HepG2 (cell line): ENCODE data around the gene BEAN1. TPM values are rescaled to one million over a fixed set of nuclear protein-coding genes. Genes with fewer than 3 reads are reported as not detected.
A peak's percentile ranks its signal among the peaks of the same experiment; 100 is the strongest.

Experiments
- DPF2 ChIP-seq: sonication (generic); formaldehyde crosslinking; IDR thresholded peaks from 2 replicates; pipeline ENCODE4 v1.4.0; 2020; ENCODE audit warnings: mild to moderate bottlenecking, low read depth, missing genetic modification reagents, borderline replicate concordance
- GATA4 ChIP-seq: sonication (generic); IDR thresholded peaks from 2 replicates; pipeline ENCODE4 v1.6.1; 2016; ENCODE audit warnings: antibody characterized with exemption, low read depth, borderline replicate concordance
- HCFC1 ChIP-seq: fragments of 150-350 bp; IDR thresholded peaks from 2 replicates; pipeline ENCODE4 v1.6.1; 2014; ENCODE audit warnings: low read depth, low read length
- HNRNPL ChIP-seq: fragments of 200-400 bp; formaldehyde crosslinking; IDR thresholded peaks from 2 replicates; pipeline ENCODE4 v1.6.1; 2017; ENCODE audit warnings: mild to moderate bottlenecking, low read depth, low read length
- PTBP1 ChIP-seq: fragments of 200-400 bp; formaldehyde crosslinking; IDR thresholded peaks from 2 replicates; pipeline ENCODE4 v1.6.1; 2018; ENCODE audit warnings: low read length, low read depth; ENCODE audit not compliant: poor library complexity, severe bottlenecking
- SALL2 ChIP-seq: sonication (generic); formaldehyde crosslinking; IDR thresholded peaks from 2 replicates; pipeline ENCODE4 v1.8.1; 2023; ENCODE audit warnings: mild to moderate bottlenecking, missing genetic modification reagents, inconsistent platforms
- SMAD1 ChIP-seq: sonication (generic); formaldehyde crosslinking; IDR thresholded peaks from 2 replicates; pipeline ENCODE4 v1.4.0; 2020; ENCODE audit warnings: missing genetic modification reagents, low read depth, mild to moderate bottlenecking, borderline replicate concordance
- SNAPC4 ChIP-seq: sonication (generic); formaldehyde crosslinking; IDR thresholded peaks from 2 replicates; pipeline ENCODE4 v1.4.0; 2020; ENCODE audit warnings: mild to moderate bottlenecking, missing genetic modification reagents
- WIZ ChIP-seq: sonication (generic); formaldehyde crosslinking; IDR thresholded peaks from 2 replicates; pipeline ENCODE4 v1.5.1; 2020; ENCODE audit warnings: mild to moderate bottlenecking, missing genetic modification reagents
- XRCC5 ChIP-seq: fragments of 200-400 bp; formaldehyde crosslinking; optimal IDR thresholded peaks from 2 replicates; pipeline ENCODE3; 2017; ENCODE audit warnings: mild to moderate bottlenecking, low read length
- ZBTB20 ChIP-seq: sonication (generic); formaldehyde crosslinking; IDR thresholded peaks from 2 replicates; pipeline ENCODE4 v1.8.1; 2023; ENCODE audit warnings: missing genetic modification reagents, low read depth, mild to moderate bottlenecking, borderline replicate concordance
- ZBTB38 ChIP-seq: sonication (generic); formaldehyde crosslinking; IDR thresholded peaks from 2 replicates; pipeline ENCODE4 v1.5.1; 2020; ENCODE audit warnings: mild to moderate bottlenecking, missing genetic modification reagents
- ZNF180 ChIP-seq: sonication (generic); formaldehyde crosslinking; IDR thresholded peaks from 2 replicates; pipeline ENCODE4 v1.4.0; 2020; ENCODE audit warnings: low read depth, missing genetic modification reagents, borderline replicate concordance
- ZNF253 ChIP-seq: sonication (generic); formaldehyde crosslinking; IDR thresholded peaks from 2 replicates; pipeline ENCODE4 v1.8.0; 2022; ENCODE audit warnings: mild to moderate bottlenecking, missing genetic modification reagents, borderline replicate concordance
- ZNF350 ChIP-seq: sonication (generic); formaldehyde crosslinking; IDR thresholded peaks from 2 replicates; pipeline ENCODE4 v1.4.0; 2020; ENCODE audit warnings: mild to moderate bottlenecking, low read depth, missing genetic modification reagents, borderline replicate concordance
- ZNF546 ChIP-seq: sonication (generic); formaldehyde crosslinking; conservative IDR thresholded peaks from 2 replicates; pipeline ENCODE4 v1.8.1; 2023; ENCODE audit warnings: mild to moderate bottlenecking, missing genetic modification reagents
- ZNF790 ChIP-seq: sonication (generic); formaldehyde crosslinking; IDR thresholded peaks from 2 replicates; pipeline ENCODE4 v1.8.0; 2022; ENCODE audit warnings: missing genetic modification reagents, mild to moderate bottlenecking, borderline replicate concordance
- polyA plus RNA-seq, 8 experiments: library from polyadenylated mRNA; depleted of rRNA in 3 of 8; stranded (reverse) in 7 of 8; unstranded in 1 of 8; fragments of >200 nt; fragmentation: Illumina TruSeq in 4 of 8; extraction: Trizol in 4 of 8; gene quantifications; 2 replicates each; pipeline versions ENCODE4 v1.2.1 to v1.2.3, GENCODE V29; 2011 to 2016; ENCODE audit warnings: low read depth in 4 of 8, missing spikeins in 1 of 8, mixed read lengths in 1 of 8; ENCODE audit not compliant: insufficient read depth in 1 of 8
- total RNA-seq, 5 experiments: library from RNA; depleted of rRNA; stranded (reverse); fragments of >200 nt; fragmentation: Illumina TruSeq; extraction: Trizol; gene quantifications; 2 replicates each; pipeline ENCODE4 v1.2.3, GENCODE V29; 2016; ENCODE audit warnings: low read depth in 1 of 5
- TF ChIP-seq, protein P1 (sequence below): sonication (generic); formaldehyde crosslinking; IDR thresholded peaks from 2 replicates; pipeline ENCODE4 v1.9.0; 2021; ENCODE audit warnings: mild to moderate bottlenecking, missing genetic modification reagents

The BEAN1 gene
- total and polyA plus RNA-seq, 2 of the 13 experiments (the other 11 are each of a cell fraction or from before 2014, with no cell fraction given) = 0.53 to 1.4 TPM

DNA sequence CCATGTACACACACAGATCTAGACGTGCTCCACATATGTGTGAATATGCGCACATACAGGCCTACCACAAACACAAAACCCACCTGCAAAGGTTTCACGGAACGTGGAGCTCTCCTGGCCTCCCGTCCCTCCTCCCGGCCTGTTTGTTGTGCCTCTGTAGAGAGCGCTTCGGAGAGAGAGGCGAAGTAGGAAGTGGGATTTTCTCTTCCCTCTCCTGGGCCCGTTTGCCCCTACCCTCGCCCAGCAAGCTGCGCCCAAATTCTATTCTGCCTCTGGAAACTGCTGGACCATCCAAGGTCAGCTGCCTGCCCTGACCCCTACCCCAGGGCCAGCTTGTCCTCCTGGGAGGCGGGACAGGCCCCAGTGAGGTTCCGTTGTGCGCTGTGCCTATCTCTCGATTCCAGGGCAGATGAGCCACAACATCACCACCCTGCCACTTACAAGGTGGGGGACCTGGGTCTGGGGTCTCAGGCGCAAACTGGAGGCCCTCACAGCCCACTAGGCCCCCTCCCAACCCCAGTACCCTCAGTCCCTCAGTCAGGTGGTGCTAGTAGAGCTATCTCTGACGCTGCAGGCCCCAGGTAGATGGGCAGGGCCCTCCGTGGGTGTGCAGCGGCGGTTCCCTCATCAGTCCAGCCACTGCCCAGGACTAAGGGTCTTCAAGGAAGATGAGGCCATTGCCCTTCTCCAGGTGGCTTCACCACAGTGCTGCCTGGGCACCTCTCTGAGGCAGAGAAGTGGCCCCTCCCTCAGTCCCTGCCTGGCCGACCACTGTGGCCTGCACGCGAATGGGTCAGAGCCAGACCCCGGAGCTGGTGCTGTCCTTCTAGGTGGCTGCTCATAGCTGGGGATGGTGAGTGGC lies 54.2 kb downstream of the BEAN1 start (continued):
- TF ChIP-seq, protein P1, sequence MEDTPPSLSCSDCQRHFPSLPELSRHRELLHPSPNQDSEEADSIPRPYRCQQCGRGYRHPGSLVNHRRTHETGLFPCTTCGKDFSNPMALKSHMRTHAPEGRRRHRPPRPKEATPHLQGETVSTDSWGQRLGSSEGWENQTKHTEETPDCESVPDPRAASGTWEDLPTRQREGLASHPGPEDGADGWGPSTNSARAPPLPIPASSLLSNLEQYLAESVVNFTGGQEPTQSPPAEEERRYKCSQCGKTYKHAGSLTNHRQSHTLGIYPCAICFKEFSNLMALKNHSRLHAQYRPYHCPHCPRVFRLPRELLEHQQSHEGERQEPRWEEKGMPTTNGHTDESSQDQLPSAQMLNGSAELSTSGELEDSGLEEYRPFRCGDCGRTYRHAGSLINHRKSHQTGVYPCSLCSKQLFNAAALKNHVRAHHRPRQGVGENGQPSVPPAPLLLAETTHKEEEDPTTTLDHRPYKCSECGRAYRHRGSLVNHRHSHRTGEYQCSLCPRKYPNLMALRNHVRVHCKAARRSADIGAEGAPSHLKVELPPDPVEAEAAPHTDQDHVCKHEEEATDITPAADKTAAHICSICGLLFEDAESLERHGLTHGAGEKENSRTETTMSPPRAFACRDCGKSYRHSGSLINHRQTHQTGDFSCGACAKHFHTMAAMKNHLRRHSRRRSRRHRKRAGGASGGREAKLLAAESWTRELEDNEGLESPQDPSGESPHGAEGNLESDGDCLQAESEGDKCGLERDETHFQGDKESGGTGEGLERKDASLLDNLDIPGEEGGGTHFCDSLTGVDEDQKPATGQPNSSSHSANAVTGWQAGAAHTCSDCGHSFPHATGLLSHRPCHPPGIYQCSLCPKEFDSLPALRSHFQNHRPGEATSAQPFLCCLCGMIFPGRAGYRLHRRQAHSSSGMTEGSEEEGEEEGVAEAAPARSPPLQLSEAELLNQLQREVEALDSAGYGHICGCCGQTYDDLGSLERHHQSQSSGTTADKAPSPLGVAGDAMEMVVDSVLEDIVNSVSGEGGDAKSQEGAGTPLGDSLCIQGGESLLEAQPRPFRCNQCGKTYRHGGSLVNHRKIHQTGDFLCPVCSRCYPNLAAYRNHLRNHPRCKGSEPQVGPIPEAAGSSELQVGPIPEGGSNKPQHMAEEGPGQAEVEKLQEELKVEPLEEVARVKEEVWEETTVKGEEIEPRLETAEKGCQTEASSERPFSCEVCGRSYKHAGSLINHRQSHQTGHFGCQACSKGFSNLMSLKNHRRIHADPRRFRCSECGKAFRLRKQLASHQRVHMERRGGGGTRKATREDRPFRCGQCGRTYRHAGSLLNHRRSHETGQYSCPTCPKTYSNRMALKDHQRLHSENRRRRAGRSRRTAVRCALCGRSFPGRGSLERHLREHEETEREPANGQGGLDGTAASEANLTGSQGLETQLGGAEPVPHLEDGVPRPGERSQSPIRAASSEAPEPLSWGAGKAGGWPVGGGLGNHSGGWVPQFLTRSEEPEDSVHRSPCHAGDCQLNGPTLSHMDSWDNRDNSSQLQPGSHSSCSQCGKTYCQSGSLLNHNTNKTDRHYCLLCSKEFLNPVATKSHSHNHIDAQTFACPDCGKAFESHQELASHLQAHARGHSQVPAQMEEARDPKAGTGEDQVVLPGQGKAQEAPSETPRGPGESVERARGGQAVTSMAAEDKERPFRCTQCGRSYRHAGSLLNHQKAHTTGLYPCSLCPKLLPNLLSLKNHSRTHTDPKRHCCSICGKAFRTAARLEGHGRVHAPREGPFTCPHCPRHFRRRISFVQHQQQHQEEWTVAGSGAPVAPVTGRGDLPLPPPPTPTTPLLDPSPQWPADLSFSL = peak; percentile 65; the same call in 1 of the 2 replicates
- TF ChIP-seq SMAD1 (CRISPR knock-in tag) (no peak), ZNF253 (CRISPR knock-in tag) (no peak), ZBTB38 (0 out of 2 replicates have a peak, but pooled peaks have one; percentile 12), SNAPC4 (no peak), SALL2 (CRISPR knock-in tag) (no peak), WIZ (CRISPR knock-in tag) (no peak), ZNF180 (no peak), ZNF790 (CRISPR knock-in tag) (no peak), DPF2 (CRISPR knock-in tag) (no peak), GATA4 (no peak), HNRNPL (no peak), ZBTB20 (CRISPR knock-in tag) (no peak), ZNF546 (CRISPR knock-in tag) (no peak), PTBP1 (no peak), XRCC5 (no peak), HCFC1 (no peak), ZNF350 (CRISPR knock-in tag) (0 out of 2 replicates have a peak, but pooled peaks have one; percentile 15)
